Measurements from ENCODE around the gene DCC.
"Not testable (repeated sequence)": the region's sequence is repeated elsewhere in the genome, so short reads cannot be mapped to it uniquely, and the experiment has no call there.

DNA sequence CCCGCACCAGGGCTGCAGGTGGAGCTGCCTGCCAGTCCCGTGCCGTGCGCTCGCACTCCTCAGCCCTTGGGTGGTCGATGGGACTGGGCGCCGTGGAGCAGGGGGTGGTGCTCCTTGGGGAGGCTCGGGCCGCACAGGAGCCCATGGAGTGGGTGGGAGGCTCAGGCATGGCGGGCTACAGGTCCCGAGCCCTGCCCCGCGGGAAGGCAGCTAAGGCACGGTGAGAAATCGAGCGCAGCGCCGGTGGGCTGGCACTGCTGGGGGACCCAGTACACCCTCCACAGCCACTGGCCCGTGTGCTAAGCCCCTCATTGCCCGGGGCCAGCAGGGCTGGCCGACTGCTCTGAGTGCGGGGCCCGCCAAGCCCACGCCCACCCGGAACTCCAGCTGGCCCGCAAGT is 26.9 kb downstream of the DCC start:
- TF ChIP-seq CTCF, EZH2phosphoT487 (IDR thresholded peaks at IDR 0.05; ENCODE audit: low read length): not testable (repeated sequence)

Data from MM.1S (cell line).